HG03565 (cell line): ENCODE measurements around the gene SLC43A3.
A peak's percentile ranks its signal among the peaks of the same experiment; 100 is the strongest.

Source experiments
- ATAC-seq: cut with Tn5 transposase; IDR thresholded peaks from one replicate; pipeline ENCODE4 v1.9.1; 2021; ENCODE audit warnings: mild to moderate bottlenecking, moderate library complexity; ENCODE audit not compliant: unreplicated experiment

Gene SLC43A3

GRCh38 chr11:57426929-57427726, at the start of gene SLC43A3:
SLC43A3 (minus strand) TSS chr11:57427121; CDS start chr11:57426172, 949 bp downstream.
- ATAC-seq = peak; percentile 47

- peak; percentile 19 for ATAC-seq
Observed at GRCh38 chr11:57476047-57476756, 49.3 kb upstream of the SLC43A3 start.

GRCh38 chr11:57475671-57476046, 48.7 kb upstream of the SLC43A3 start:
- no peak for ATAC-seq

- ATAC-seq = no peak
Observed at GRCh38 chr11:57475191-57475590, 48.3 kb upstream of the SLC43A3 start.

GRCh38 chr11:57474803-57475115, 47.8 kb upstream of the SLC43A3 start:
- ATAC-seq = no peak

- no peak for ATAC-seq
Observed at GRCh38 chr11:57474017-57474802, 47.3 kb upstream of the SLC43A3 start.

- ATAC-seq = no peak
Observed at GRCh38 chr11:57473285-57473841, 46.4 kb upstream of the SLC43A3 start.

GRCh38 chr11:57471496-57471895, 44.6 kb upstream of the SLC43A3 start:
- no peak for ATAC-seq

GRCh38 chr11:57469268-57469667, 42.3 kb upstream of the SLC43A3 start:
- no peak for ATAC-seq

GRCh38 chr11:57468276-57468675, 41.4 kb upstream of the SLC43A3 start:
- no peak for ATAC-seq

- ATAC-seq = no peak
Observed at GRCh38 chr11:57467508-57468157, 40.7 kb upstream of the SLC43A3 start.

- ATAC-seq = no peak
Observed at GRCh38 chr11:57466680-57467079, 39.8 kb upstream of the SLC43A3 start.

GRCh38 chr11:57464539-57465181, 37.7 kb upstream of the SLC43A3 start:
- no peak for ATAC-seq

GRCh38 chr11:57463671-57464538, 37.0 kb upstream of the SLC43A3 start:
- no peak for ATAC-seq

- ATAC-seq = no peak
Observed at GRCh38 chr11:57462597-57462996, 35.7 kb upstream of the SLC43A3 start.

GRCh38 chr11:57461841-57462489, 35.0 kb upstream of the SLC43A3 start:
- no peak for ATAC-seq

GRCh38 chr11:57460758-57461749, 34.1 kb upstream of the SLC43A3 start:
- ATAC-seq = no peak
